IPS-18c (cell line): ENCODE measurements around the gene IFNAR2.
"Not testable (repeated sequence)": the region's sequence is repeated elsewhere in the genome, so short reads cannot be mapped to it uniquely, and the experiment has no call there.

Experiments
- H3K4me3 ChIP-seq: 2 replicates; pipeline ENCODE4 v1.7.0; 2013; ENCODE audit warnings: low read depth, mild to moderate bottlenecking, low read length, moderate library complexity; ENCODE audit not compliant: insufficient read depth
- H3K9me3 ChIP-seq: one replicate; pipeline ENCODE4 v1.6.1; 2013; ENCODE audit warnings: mild to moderate bottlenecking, low read length, moderate library complexity; ENCODE audit not compliant: control insufficient read depth, insufficient read depth

The IFNAR2 gene

DNA sequence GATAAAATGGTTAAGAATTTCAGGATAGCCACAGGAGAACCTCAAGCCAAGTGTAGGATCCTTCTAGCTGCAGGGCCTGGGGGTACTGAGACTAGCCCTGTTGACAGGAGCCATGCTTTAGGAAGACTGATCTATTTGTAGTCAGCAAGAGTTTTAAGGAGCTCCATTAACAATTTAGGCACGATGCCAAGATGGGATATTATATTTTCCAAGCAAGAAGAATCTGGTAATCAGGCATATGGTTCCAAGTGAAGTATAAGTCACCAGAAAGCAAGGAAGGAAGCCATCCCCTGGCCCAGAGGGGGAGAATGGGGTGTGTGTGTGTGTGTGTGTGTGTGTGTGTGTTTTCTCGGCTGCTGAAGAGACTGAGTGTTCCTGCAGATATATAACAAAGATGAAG is 7.0 kb downstream of the IFNAR2 start:
- peaks cover 10% of the 10 kb centered on the region for H3K9me3 ChIP-seq
- no peak overlapping the region for H3K4me3 ChIP-seq

- Histone ChIP-seq H3K4me3 (no peak overlapping the region), H3K9me3 (peaks cover 10% of the 10 kb centered on the region)
Measured at GRCh38 chr21:33237486-33237885, 7.7 kb downstream of the IFNAR2 start.

- Histone ChIP-seq H3K4me3 (no peak overlapping the region), H3K9me3 (peaks cover 10% of the 10 kb centered on the region)
Measured at GRCh38 chr21:33238146-33238545, 8.4 kb downstream of the IFNAR2 start.

- no peak overlapping the region for H3K4me3 ChIP-seq
- H3K9me3 ChIP-seq = peaks cover 10% of the 10 kb centered on the region
Measured at GRCh38 chr21:33238565-33239255, 9.0 kb downstream of the IFNAR2 start.

DNA sequence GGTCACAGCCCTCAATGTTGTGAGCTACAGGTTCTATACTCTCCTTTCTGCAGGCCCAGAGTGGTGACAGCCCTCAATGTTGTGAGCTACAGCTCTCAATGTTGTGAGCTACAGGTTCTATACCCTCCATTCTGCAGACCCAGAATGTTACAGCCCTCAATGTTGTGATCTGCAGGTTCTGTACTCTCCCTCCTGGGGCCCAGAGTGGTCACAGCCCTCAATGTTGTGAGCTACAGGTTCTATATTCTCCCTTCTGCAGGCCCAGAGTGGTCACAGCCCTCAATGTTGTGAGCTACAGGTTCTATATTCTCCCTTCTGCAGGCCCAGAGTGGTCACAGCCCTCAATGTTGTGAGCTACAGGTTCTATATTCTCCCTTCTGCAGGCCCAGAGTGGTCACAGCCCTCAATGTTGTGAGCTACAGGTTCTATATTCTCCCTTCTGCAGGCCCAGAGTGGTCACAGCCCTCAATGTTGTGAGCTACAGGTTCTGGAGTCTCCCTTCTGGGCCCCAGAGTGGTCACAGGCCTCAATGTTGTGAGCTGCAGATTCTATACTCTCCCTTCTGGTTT is 9.9 kb downstream of the IFNAR2 start:
- peaks cover 10% of the 10 kb centered on the region for H3K9me3 ChIP-seq
- H3K4me3 ChIP-seq = not testable (repeated sequence)

GRCh38 chr21:33240404-33240803 is 10.7 kb downstream of the IFNAR2 start:
- H3K9me3 ChIP-seq = peaks cover 10% of the 10 kb centered on the region
- no peak overlapping the region for H3K4me3 ChIP-seq

GRCh38 chr21:33241846-33242245 is 12.1 kb downstream of the IFNAR2 start:
- no peak overlapping the region for H3K4me3 ChIP-seq
- H3K9me3 ChIP-seq = peaks cover 10% of the 10 kb centered on the region

DNA sequence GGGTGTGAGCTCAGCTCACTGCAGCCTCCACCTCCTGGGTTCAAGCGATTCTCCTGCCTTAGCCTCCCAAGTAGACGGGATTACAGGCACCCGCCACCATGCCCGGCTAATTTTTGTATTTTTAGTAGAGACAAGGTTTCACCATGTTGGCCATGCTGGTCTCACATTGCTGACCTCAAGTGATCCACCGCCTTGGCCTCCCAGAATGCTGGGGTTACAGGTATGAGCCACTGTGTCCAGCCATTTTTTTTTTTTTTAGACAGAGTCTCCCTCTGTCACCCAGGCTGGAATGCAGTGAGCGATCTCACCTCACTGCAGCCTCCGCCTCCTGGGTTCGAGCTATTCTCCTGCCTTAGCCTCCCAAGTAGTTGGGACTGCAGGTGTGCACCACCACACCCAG is 13.1 kb downstream of the IFNAR2 start:
- H3K9me3 ChIP-seq, H3K4me3 ChIP-seq: not testable (repeated sequence)

DNA sequence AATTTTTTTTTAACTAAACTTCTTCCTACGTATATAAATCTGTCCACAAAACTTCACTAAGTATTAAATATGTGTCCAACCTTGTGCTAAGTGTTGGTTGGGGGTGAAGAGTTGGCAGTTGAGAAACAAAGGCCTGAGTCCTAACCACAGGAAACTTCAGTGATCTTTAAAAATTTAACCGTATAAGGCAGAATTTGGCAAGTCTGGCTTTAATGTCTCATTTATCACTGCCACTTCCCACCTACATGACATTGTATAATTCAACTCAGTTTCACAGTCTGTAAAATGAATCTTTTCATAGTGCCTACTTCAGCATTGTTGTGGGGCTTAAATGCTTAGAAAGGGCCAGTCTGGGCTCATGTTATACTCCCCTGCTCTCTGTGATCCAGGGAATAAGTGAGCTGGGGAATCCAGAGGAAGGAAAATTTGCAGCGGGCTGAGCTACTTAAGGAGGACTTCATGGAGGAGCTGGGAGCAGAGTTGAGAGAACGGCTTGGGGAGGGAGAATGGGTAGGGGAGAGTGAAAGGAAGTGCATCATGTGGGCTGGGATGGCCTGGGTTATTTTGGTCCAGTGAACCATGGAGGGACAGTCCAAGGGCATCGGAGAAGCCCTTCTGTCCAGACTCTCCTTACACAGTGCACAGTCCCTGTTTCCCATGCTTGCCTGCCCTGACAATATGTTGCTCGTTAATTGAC is 14.5 kb downstream of the IFNAR2 start:
- peaks cover 2% of the 10 kb centered on the region for H3K9me3 ChIP-seq
- H3K4me3 ChIP-seq = no peak overlapping the region

- Histone ChIP-seq H3K9me3 (no peaks in the 10 kb centered on the region), H3K4me3 (no peak overlapping the region)
Measured at GRCh38 chr21:33244779-33245105, 15.0 kb downstream of the IFNAR2 start.

GRCh38 chr21:33245289-33245918 is 15.7 kb downstream of the IFNAR2 start:
- Histone ChIP-seq H3K4me3 (no peak overlapping the region), H3K9me3 (no peaks in the 10 kb centered on the region)

DNA sequence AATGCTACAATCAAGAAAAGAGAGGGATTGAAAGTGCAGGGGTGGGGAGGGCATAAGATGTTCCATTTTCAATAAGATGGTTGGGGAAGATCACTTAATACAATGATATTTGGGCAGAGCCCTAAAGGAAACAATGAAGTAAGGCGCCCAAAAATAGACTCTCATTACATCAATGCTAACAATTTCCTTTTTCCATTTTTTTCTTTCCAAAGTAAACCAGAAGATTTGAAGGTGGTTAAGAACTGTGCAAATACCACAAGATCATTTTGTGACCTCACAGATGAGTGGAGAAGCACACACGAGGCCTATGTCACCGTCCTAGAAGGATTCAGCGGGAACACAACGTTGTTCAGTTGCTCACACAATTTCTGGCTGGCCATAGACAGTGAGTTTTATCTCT is 16.8 kb downstream of the IFNAR2 start:
- Histone ChIP-seq H3K4me3 (no peak overlapping the region), H3K9me3 (no peaks in the 10 kb centered on the region)

- Histone ChIP-seq H3K4me3 (no peak overlapping the region), H3K9me3 (no peaks in the 10 kb centered on the region)
Measured at GRCh38 chr21:33246963-33247362, 17.2 kb downstream of the IFNAR2 start.

DNA sequence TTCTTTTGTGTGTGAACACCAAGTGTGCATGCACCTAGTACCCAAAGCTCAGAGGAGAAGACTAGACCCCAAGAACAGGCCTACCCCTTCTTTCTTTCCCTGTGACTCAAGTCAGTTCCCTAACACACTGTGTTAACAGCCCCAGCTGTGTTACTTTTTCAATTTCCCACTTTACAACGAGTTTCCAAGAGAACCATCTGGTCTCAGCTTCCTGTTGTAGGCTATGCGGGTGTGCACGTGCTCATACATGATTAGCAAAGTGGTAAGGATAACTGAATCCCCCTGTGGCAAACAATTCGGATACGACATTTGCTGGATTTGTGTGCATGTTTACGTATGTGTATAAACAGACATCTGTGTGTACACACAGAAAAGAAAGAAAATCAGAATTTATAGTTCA is 17.9 kb downstream of the IFNAR2 start:
- Histone ChIP-seq H3K4me3 (no peak overlapping the region), H3K9me3 (no peaks in the 10 kb centered on the region)

DNA sequence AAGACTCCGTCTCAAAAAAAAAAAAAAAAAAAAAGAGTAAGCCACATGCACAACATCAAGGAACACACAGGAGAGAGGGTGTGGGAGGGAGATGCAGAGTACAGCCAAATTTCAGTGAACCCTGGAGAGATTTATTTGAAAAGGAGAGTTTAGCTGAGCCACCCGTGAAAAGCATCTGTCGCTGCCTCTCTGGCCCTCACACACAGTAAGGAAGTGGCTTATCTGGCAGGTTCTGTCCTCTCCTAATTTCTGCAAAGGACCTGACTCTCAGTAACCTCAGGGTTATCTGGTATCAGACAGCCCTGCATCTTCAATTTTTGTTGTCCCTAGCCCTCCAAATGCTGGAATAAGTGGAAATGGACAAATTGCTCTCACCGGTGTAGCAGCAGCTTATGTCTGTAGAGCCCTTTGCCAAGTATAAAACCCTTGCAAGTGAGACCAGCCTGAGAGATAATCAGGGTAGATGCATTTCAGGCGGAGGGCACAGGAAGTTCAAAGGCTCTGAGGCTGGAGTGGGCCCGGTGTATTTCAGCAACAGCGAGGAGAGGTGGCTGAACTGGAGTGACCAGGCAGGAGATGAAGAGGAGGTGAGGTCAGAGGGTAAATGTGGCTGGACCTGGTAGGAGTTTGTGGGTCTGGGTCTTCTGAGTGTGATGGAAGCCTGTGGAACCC is 19.7 kb downstream of the IFNAR2 start:
- Histone ChIP-seq H3K9me3 (no peaks in the 10 kb centered on the region), H3K4me3 (no peak overlapping the region)

DNA sequence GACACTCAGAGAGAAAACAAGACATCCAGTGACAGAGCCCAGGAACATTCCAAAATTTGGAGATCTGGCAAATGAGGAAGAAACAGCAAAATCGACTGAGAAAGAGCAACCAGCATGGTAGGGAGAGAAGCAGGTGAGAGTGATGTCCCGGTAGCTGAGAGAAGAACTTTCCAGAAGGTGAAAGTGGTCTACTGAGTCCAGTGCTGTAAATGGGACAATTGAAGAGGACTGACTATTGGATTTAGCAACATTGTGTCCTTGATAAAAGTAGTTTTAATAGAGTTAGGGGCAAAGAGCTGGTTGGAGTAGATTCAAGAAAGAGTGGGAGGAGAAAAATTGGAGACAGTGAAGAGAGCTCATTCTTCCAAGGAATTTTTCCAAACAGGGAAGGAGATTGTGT is 21.4 kb downstream of the IFNAR2 start:
- H3K9me3 ChIP-seq = no peaks in the 10 kb centered on the region
- no peak overlapping the region for H3K4me3 ChIP-seq

DNA sequence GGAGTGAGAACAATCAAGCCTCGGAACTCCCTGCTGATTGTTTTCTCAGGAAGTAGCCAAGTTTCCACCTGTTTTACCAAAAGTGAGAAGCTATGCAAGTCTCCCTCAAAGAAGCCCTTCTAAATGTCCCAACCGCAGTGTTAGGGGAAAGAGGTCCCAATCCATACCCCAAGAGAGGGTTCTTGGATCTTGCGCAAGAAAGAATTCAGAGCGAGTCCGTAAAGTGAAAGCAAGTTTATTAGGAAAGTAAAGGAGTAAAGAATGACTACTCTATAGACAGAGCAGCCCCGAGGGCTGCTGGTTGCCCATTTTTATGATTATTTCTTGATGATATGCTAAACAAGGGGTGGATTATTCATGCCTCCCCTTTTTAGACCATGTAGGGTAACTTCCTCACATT is 23.6 kb downstream of the IFNAR2 start:
- not testable (repeated sequence) for H3K4me3 ChIP-seq, H3K9me3 ChIP-seq

GRCh38 chr21:33254766-33255165 is 25.0 kb downstream of the IFNAR2 start:
- Histone ChIP-seq H3K4me3 (no peak overlapping the region), H3K9me3 (no peaks in the 10 kb centered on the region)
